Left ventricle myocardium inferior (tissue), 1 donor: ENCODE data around the gene GJB4. TPM values are rescaled to one million over a fixed set of nuclear protein-coding genes. Genes with fewer than 3 reads are reported as not detected.

Source experiments
- DNase-seq: peaks from one replicate; pipeline ENCODE4 v3.0.0-alpha.2; 2020
- H3K27ac ChIP-seq: fragments of 200-600 bp; replicated peaks from 2 replicates; pipeline ENCODE4 v1.8.0; 2021
- H3K27me3 ChIP-seq: fragments of 200-600 bp; 2 replicates; pipeline ENCODE4 v1.8.0; 2021; ENCODE audit warnings: low read depth
- H3K36me3 ChIP-seq: fragments of 200-600 bp; 2 replicates; pipeline ENCODE4 v1.8.0; 2021
- H3K4me1 ChIP-seq: fragments of 200-600 bp; 2 replicates; pipeline ENCODE4 v1.8.0; 2021
- H3K4me3 ChIP-seq: fragments of 200-600 bp; 2 replicates; pipeline ENCODE4 v1.8.0; 2021; ENCODE audit warnings: mild to moderate bottlenecking, moderate library complexity
- H3K9me3 ChIP-seq: fragments of 200-600 bp; replicated peaks from 2 replicates; pipeline ENCODE4 v1.8.0; 2021
- CTCF ChIP-seq: fragments of 200-600 bp; IDR thresholded peaks from 2 replicates; pipeline ENCODE4 v1.8.0; 2021; ENCODE audit warnings: antibody characterized with exemption, mild to moderate bottlenecking, borderline replicate concordance
- intact Hi-C: fragments of 100-400 bp; cut with micrococcal nuclease; formaldehyde crosslinking; loops from one replicate; pipeline ENCODE4 v1.11.0; 2022
- total RNA-seq: library from RNA; stranded (reverse); fragmentation: NEBNext Ultra II Directional; extraction: Animal tissue kit (Norgen Biotek cat#: 25700); gene quantifications from one replicate; pipeline ENCODE4 v1.2.1, GENCODE V29; 2021
- donor health status: DM: no; HTN: yes; CAD: no; lungs with severe emphysema.

GJB4 gene
- total RNA-seq, 1 donor from 2014 or later = not detected

GRCh38 chr1:34714386-34714785 lies 45.2 kb upstream of the GJB4 start:
- no peak for DNase-seq
- TF ChIP-seq CTCF = no peak
- Histone ChIP-seq H3K27me3 (peaks cover 43% of the 10 kb centered on the region), H3K4me3 (no peak overlapping the region), H3K9me3 (no peaks in the 10 kb centered on the region), H3K4me1 (no peaks in the 10 kb centered on the region), H3K36me3 (no peaks in the 10 kb centered on the region), H3K27ac (no peak overlapping the region)
- intact Hi-C loops = no loop called here

GRCh38 chr1:34715139-34715538 lies 44.4 kb upstream of the GJB4 start:
- no peaks in the 10 kb centered on the region for H3K9me3 ChIP-seq

GRCh38 chr1:34721241-34721640 lies 38.3 kb upstream of the GJB4 start:
- no peak for TF ChIP-seq CTCF
- H3K27me3 ChIP-seq = peaks cover 87% of the 10 kb centered on the region
- H3K4me3 ChIP-seq = no peak overlapping the region
- H3K36me3 ChIP-seq = no peaks in the 10 kb centered on the region
- no peak for DNase-seq
- no peaks in the 10 kb centered on the region for H3K9me3 ChIP-seq
- no peaks in the 10 kb centered on the region for H3K4me1 ChIP-seq
- intact Hi-C loops = no loop called here
- H3K27ac ChIP-seq = no peak overlapping the region

More at GRCh38 chr1:34715139-34715538, 44.4 kb upstream of the GJB4 start:
- Histone ChIP-seq H3K27ac (no peak overlapping the region), H3K4me3 (no peak overlapping the region), H3K4me1 (no peaks in the 10 kb centered on the region), H3K36me3 (no peaks in the 10 kb centered on the region), H3K27me3 (peaks cover 50% of the 10 kb centered on the region)
- intact Hi-C loops = no loop called here
- no peak for DNase-seq
- TF ChIP-seq CTCF = no peak

GRCh38 chr1:34721646-34722355 lies 37.7 kb upstream of the GJB4 start:
- DNase-seq = no peak
- Histone ChIP-seq H3K27ac (no peak overlapping the region), H3K27me3 (peaks cover 87% of the 10 kb centered on the region), H3K4me1 (no peaks in the 10 kb centered on the region), H3K36me3 (no peaks in the 10 kb centered on the region), H3K4me3 (no peak overlapping the region), H3K9me3 (no peaks in the 10 kb centered on the region)
- no peak for TF ChIP-seq CTCF
- intact Hi-C loops = no loop called here

- Histone ChIP-seq H3K4me3 (no peak overlapping the region), H3K27me3 (peaks cover 73% of the 10 kb centered on the region), H3K9me3 (no peaks in the 10 kb centered on the region), H3K4me1 (no peaks in the 10 kb centered on the region), H3K27ac (no peak overlapping the region), H3K36me3 (no peaks in the 10 kb centered on the region)
- intact Hi-C loops = no loop called here
- DNase-seq = no peak
- TF ChIP-seq CTCF = no peak
Observed at GRCh38 chr1:34726861-34727260, 32.7 kb upstream of the GJB4 start.
